HG03469 (cell line): ENCODE results near the gene STX16.
"Not testable (repeated sequence)": the region's sequence is repeated elsewhere in the genome, so short reads cannot be mapped to it uniquely, and the experiment has no call there.

Experiments used
- ATAC-seq: cut with Tn5 transposase; IDR thresholded peaks from one replicate; pipeline ENCODE4 v1.9.1; 2021; ENCODE audit warnings: mild to moderate bottlenecking, moderate library complexity, moderate number of reproducible peaks; ENCODE audit not compliant: unreplicated experiment

STX16 gene

GRCh38 chr20:58635279-58635665 lies 15.8 kb upstream of the STX16 start:
- no peak for ATAC-seq

- ATAC-seq: no peak
Observed at GRCh38 chr20:58636396-58636982, 14.6 kb upstream of the STX16 start.

DNA sequence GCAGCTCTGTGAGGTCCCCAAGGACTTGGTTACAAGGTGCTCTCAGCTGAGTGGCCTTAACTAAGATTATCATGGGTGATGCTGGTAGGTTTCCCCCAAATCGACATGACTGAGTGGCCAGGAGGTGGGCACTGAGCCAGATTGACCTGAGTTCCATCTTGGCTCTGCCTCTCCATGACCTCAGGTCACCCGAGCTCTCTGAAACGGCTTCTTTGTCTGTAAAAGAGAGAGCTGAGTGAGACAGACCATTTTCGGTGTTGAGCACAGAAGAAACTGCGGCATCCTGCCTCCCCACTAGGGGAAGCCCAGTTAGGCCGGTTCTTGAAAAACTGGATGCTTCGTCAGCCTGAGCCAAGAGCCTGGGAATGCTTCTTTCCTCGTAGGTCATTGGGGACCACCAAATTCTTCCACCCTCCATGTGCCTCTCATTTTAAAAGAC lies 14.1 kb upstream of the STX16 start:
- no peak for ATAC-seq

DNA sequence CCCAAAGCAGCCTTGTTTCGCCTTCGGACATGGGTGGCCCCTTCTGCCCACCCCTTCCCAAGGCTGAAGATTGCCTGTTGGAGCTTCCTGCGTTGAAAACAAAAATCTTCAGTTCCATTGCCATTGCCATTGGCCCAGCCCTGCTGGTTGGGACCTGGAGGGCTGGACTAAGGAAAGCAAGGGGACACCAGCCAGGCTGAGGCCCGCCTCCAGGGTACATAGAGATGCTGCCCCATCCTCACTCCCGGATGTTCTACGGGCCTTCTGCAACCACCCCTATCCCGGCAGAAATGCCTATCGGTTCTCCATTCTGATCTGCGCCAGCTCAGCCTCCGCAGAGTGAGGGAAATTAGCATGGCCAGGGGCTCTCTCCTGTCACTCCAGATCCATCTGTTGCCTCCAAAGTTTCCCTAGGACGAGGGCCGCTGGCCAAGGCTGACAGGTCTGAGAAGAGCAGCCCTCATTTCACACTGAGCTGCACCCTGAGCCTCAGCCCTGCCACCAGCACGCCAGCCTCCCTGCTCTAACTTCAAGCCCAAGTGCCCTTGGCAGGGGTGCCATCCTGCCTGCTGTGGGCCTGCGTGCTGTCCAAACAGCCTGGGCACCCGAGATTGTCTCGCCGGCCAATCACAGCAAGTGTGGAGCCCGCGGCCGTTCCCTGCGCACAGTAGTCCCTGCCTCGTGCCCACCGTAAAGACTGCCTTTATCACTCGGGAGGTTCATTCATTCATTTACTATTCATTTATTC lies 13.4 kb upstream of the STX16 start:
- no peak for ATAC-seq

- ATAC-seq: no peak
Observed at GRCh38 chr20:58638467-58639181, 12.5 kb upstream of the STX16 start.

GRCh38 chr20:58639182-58640146 lies 11.6 kb upstream of the STX16 start:
- ATAC-seq: no peak

- no peak for ATAC-seq
Observed at GRCh38 chr20:58640446-58640845, 10.6 kb upstream of the STX16 start.

GRCh38 chr20:58642441-58642840 lies 8.6 kb upstream of the STX16 start:
- no peak for ATAC-seq

DNA sequence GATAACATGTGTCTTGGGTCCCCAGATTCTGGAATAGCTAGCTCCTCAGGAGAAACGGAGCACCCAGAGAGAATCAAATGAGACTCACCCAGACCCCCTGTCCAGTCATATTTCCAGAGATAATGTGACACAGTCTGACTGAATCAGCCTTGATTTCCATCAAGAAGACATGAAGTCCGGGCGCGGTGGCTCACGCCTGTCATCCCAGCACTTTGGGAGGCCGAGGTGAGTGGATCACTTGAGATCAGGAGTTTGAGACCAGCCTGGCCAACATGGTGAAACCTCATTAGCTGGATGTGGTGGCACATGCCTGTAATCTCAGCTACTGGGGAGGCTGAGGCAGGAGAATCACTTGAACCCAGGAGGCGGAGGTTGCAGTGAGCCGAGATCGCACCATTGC lies 8.2 kb upstream of the STX16 start:
- ATAC-seq: not testable (repeated sequence)

GRCh38 chr20:58645412-58645968 lies 5.6 kb upstream of the STX16 start:
- no peak for ATAC-seq

GRCh38 chr20:58646257-58646656 lies 4.8 kb upstream of the STX16 start:
- ATAC-seq: no peak

DNA sequence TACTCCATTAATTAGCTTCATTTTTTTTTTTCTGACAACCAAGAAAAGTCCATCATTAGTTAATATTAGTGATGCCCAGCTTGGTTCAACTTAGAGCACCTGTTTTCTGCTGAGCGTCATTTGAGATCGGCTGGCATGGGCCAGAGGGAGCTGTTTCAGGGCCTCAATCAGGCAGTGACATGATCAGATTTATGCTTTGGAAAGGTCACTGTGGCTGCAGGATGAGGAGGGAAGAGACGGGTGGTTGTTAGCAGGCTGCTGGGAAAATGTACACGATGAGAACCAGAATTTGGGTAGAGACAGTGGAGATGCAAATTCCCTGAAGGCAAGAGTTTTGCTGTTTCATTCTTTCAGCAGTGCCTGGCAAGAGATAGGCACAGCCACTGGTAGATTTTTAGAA lies 4.4 kb upstream of the STX16 start:
- ATAC-seq: no peak

DNA sequence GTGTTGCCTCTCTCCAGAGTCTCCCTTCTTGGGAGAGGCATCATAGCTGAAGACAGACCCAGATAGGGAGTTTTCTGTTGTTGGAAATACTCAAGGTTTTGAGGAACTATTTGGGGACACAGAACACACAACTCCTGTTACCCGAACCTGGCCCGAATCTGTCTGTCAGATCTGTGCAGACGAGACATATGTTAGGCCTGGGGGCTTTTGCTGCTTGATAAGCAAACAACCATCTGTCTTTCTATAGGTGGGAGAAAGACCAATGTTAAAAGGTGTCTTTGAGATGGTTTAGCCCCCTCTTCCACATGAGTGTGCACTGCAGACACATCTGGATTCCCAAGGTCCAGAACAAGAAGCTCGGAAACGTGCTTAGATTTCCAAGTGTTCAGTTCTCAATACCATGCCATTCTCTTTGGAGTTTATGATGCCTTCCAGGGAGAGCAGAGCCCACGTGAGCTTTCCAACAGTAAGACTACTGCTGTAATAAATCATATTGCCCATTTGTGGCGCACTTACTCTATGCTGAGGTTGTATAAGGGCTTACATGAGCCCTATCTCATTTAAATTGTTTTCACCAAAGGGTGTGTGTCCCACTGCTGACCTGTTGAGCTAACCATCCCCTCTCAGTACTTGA lies 3.8 kb upstream of the STX16 start:
- ATAC-seq: no peak

DNA sequence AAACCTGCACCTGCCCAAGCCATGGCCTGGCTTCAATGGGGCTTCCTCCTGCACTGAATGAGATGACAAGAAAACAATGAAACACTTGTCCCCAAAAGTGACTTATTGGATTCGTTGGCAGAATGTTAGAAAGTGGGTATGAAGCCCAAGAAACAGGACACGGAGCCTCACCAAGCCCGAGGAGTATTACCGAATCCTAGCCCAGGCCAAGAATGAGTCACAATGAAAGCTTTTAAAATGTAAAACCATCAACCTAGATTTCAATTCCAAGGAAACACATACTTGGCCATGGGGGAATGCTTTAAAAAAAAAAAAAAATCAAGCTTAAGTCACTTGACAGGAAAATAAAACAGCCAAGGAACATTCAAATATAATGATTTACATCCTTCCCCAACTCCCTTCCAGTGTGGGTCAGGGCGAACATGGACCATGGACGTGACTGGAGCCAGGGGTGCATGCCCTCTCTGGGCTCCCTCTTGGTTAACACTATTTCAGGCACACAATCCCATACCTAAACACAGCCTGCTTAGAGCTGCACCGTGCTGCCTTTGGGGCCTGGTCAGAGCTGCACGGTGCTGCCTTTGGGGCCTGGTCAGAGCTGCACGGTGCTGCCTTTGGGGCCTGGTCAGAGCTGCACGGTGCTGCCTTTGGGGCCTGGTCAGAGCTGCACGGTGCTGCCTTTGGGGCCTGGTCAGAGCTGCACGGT lies 3.1 kb upstream of the STX16 start:
- no peak for ATAC-seq

DNA sequence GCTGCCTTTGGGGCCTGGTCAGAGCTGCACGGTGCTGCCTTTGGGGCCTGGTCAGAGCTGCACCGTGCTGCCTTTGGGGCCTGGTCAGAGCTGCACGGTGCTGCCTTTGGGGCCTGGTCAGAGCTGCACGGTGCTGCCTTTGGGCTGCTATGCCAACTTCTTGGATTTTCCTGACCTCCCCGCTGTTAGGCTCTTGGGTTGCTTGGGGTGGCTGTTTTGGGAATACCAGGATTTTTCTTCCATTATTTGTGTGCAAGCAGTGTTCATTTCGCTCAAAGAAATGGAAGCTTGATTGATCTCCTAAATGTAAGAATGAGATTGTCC lies 2.6 kb upstream of the STX16 start:
- not testable (repeated sequence) for ATAC-seq

DNA sequence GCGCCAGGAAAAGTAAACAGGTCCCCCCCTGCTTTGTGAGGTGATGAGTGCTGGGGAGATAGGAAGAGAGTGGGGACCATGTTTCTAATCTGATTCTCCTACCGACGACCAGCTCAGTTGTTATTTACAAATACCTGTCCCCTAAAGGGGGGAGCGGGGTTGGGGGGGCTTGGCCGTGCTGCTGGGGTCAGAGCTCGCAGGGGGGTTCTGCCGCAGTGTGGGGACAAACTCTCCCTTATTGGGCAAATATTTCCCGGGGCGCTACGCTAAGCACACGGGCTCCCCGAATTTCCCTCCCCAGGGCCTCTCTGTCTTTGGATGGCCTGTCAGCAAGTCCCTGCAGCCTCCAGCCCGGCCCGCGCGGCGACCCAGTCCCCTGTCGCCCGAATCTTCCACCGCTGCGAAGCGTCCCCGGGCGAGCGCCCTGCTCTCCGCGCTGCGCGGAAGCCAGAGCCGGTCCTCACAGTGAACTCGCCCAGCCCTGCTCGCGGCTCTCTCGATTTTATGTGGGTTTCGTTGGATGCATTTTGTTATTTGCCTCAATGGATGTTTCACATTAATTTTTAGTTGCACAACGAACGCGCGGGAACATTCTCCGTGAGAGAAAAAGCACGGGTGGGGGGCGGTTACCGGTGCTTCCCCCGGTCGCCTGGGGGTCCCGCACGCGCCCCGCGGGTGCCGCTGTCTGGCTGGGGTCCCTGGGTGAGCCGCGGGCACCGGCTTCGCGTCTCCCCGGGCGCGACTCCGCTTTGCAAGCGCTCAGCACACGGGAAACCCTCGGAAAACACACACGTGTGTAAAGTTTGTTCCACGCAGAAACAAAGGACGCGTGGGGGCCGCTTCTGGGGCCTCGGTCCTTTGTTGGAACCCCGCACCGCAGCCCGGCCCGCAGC lies 1.5 kb upstream of the STX16 start:
- no peak for ATAC-seq

DNA sequence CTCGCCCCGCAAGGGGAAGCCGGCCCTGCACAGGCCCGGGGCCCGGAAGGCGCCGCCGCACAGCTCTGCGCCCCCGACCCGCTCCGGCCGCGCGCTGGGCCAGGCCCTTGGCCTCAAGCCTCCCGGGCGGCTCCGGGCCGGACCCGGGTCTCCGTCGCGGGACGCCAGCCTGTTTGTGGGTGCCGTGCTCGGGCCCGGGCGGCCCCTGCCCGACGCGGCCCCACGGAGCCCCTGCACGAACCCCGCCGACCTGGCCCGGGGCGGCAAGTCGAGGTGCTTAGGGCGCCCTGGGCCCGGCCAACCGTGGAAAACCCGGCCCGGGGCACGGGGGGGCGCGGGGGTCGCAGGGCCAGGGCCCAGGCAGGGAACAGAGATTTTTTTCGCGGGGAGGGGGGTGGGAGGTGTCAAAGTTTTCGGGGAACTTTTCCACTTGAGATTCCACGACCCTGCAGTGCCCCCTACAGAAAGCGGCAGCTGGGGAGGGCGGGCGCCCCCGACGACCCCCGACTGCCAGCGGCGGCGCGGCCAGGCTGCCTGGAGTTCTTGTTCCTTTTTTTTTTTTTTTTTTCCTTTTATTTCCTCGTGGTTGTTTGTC lies 805 bp upstream of the STX16 start:
- ATAC-seq: no peak

- ATAC-seq: no peak
Observed at GRCh38 chr20:58651559-58651945, 469 bp downstream of the STX16 start.
